Loucy (cell line): ENCODE measurements around the gene PIK3R1.

ENCODE experiments used
- H2AFZ ChIP-seq: fragments of 200-600 bp; sonication (generic); 2 replicates; pipeline ENCODE4 v1.6.0; 2016; ENCODE audit warnings: antibody characterized with exemption, mild to moderate bottlenecking, low read length, moderate library complexity
- H3F3A ChIP-seq: fragments of 200-600 bp; 2 replicates; pipeline ENCODE4 v1.6.0; 2016; ENCODE audit warnings: antibody characterized with exemption, low read depth, mild to moderate bottlenecking
- H3K27me3 ChIP-seq: fragments of 200-600 bp; sonication (generic); 2 replicates; pipeline ENCODE4 v1.6.1; 2014; ENCODE audit warnings: low read length, mild to moderate bottlenecking; ENCODE audit not compliant: insufficient read depth, poor library complexity, severe bottlenecking
- H3K36me3 ChIP-seq: fragments of 200-600 bp; sonication (generic); 2 replicates; pipeline ENCODE4 v1.6.1; 2016; ENCODE audit warnings: low read length; ENCODE audit not compliant: insufficient read depth
- H3K4me1 ChIP-seq: fragments of 200-600 bp; sonication (generic); 2 replicates; pipeline ENCODE4 v1.5.1; 2014; ENCODE audit warnings: low read length, mild to moderate bottlenecking; ENCODE audit not compliant: insufficient read depth, poor library complexity, severe bottlenecking
- H3K4me2 ChIP-seq: fragments of 200-600 bp; sonication (generic); 2 replicates; pipeline ENCODE4 v1.6.0; 2014; ENCODE audit warnings: antibody characterized with exemption, low read length, low read depth, mild to moderate bottlenecking; ENCODE audit not compliant: poor library complexity, severe bottlenecking
- H3K4me3 ChIP-seq: fragments of 200-600 bp; sonication (generic); 2 replicates; pipeline ENCODE4 v1.5.1; 2014; ENCODE audit warnings: low read length, mild to moderate bottlenecking, mixed read lengths; ENCODE audit not compliant: poor library complexity, severe bottlenecking
- H3K79me2 ChIP-seq: fragments of 200-600 bp; sonication (generic); 2 replicates; pipeline ENCODE4 v1.6.1; 2014; ENCODE audit warnings: low read length; ENCODE audit not compliant: insufficient read depth
- H3K9ac ChIP-seq: fragments of 200-600 bp; sonication (generic); 2 replicates; pipeline ENCODE4 v1.6.0; 2014; ENCODE audit warnings: mild to moderate bottlenecking, low read depth, low read length, moderate library complexity; ENCODE audit not compliant: poor library complexity, severe bottlenecking
- H3K9me2 ChIP-seq: fragments of 200-600 bp; sonication (generic); replicated peaks from 2 replicates; pipeline ENCODE4 v1.6.1; 2016; ENCODE audit warnings: low read depth, low read length, mixed read lengths
- H3K9me3 ChIP-seq: fragments of 200-600 bp; sonication (generic); 2 replicates; pipeline ENCODE4 v1.6.1; 2014; ENCODE audit warnings: mild to moderate bottlenecking, antibody characterized with exemption, low read length, low read depth; ENCODE audit not compliant: insufficient read depth
- H4K20me1 ChIP-seq: fragments of 200-600 bp; sonication (generic); 2 replicates; pipeline ENCODE4 v1.6.0; 2014; ENCODE audit warnings: antibody characterized with exemption, low read length, mild to moderate bottlenecking; ENCODE audit not compliant: insufficient read depth, poor library complexity, severe bottlenecking
- EZH2phosphoT487 ChIP-seq: fragments of 200-600 bp; IDR thresholded peaks from 2 replicates; pipeline ENCODE4 v1.6.1; 2018; ENCODE audit warnings: antibody characterized with exemption, mild to moderate bottlenecking, moderate library complexity, borderline replicate concordance
- TF ChIP-seq, protein P1 (sequence below): fragments of 200-600 bp; sonication (generic); conservative IDR thresholded peaks from 2 replicates; pipeline ENCODE4 v1.5.1; 2014; ENCODE audit warnings: mild to moderate bottlenecking, antibody characterized with exemption, low read length

The PIK3R1 gene

GRCh38 chr5:68178579-68178978 is 37.0 kb upstream of the PIK3R1 start:
- Histone ChIP-seq H3K27me3 (no peaks in the 10 kb centered on the region), H3K4me2 (no peak overlapping the region), H3K9ac (no peak overlapping the region), H3K9me2 (no peaks in the 10 kb centered on the region), H4K20me1 (no peaks in the 10 kb centered on the region), H3K79me2 (no peaks in the 10 kb centered on the region), H2AFZ (no peak overlapping the region), H3K4me1 (no peaks in the 10 kb centered on the region), H3K9me3 (no peaks in the 10 kb centered on the region), H3K36me3 (no peaks in the 10 kb centered on the region), H3F3A (no peaks in the 10 kb centered on the region), H3K4me3 (no peak overlapping the region)
- TF ChIP-seq, protein P1, sequence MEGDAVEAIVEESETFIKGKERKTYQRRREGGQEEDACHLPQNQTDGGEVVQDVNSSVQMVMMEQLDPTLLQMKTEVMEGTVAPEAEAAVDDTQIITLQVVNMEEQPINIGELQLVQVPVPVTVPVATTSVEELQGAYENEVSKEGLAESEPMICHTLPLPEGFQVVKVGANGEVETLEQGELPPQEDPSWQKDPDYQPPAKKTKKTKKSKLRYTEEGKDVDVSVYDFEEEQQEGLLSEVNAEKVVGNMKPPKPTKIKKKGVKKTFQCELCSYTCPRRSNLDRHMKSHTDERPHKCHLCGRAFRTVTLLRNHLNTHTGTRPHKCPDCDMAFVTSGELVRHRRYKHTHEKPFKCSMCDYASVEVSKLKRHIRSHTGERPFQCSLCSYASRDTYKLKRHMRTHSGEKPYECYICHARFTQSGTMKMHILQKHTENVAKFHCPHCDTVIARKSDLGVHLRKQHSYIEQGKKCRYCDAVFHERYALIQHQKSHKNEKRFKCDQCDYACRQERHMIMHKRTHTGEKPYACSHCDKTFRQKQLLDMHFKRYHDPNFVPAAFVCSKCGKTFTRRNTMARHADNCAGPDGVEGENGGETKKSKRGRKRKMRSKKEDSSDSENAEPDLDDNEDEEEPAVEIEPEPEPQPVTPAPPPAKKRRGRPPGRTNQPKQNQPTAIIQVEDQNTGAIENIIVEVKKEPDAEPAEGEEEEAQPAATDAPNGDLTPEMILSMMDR, result no peak
- TF ChIP-seq EZH2phosphoT487, result no peak

- Histone ChIP-seq H3K9ac (no peak overlapping the region), H3K4me2 (no peak overlapping the region), H3K27me3 (no peaks in the 10 kb centered on the region), H3F3A (no peaks in the 10 kb centered on the region), H3K4me1 (no peaks in the 10 kb centered on the region), H3K4me3 (no peak overlapping the region), H3K79me2 (no peaks in the 10 kb centered on the region), H2AFZ (no peak overlapping the region), H3K36me3 (no peaks in the 10 kb centered on the region), H4K20me1 (no peaks in the 10 kb centered on the region), H3K9me3 (no peaks in the 10 kb centered on the region), H3K9me2 (no peaks in the 10 kb centered on the region)
- no peak for TF ChIP-seq EZH2phosphoT487
- TF ChIP-seq, protein P1, result no peak
Measured at GRCh38 chr5:68180121-68181038, 35.2 kb upstream of the PIK3R1 start.

DNA sequence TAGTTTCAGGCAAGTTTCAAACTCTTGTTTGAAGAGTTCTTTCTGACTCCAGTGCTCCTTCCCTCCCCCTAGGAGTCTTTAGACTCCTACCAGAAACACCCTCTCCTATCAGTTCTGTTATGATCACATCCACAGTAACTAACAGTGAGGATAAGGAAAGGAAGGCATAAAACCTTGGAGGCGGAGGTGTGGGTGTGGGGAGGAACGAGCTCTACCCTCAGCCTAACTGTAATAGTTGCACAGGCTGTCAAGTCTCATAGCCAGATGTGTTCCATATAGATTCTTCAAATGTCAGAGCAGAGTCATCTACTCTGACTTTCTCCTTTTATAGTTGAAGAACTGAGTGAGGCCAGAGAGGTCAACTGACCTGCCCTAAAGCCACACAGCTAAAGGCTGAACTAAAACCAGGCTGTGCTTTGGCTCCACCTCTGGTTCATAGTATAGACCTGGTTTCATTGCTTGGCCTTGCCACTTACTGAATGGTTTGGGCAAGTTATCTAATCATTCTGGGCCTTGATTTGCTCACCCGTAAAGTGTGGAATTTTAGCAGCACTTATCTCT is 34.4 kb upstream of the PIK3R1 start:
- Histone ChIP-seq H3K27me3 (no peaks in the 10 kb centered on the region), H3K9me3 (no peaks in the 10 kb centered on the region), H3F3A (no peaks in the 10 kb centered on the region), H4K20me1 (no peaks in the 10 kb centered on the region), H3K4me1 (no peaks in the 10 kb centered on the region), H2AFZ (no peak overlapping the region), H3K4me3 (no peak overlapping the region), H3K79me2 (no peaks in the 10 kb centered on the region), H3K9me2 (no peaks in the 10 kb centered on the region), H3K9ac (no peak overlapping the region), H3K4me2 (no peak overlapping the region), H3K36me3 (no peaks in the 10 kb centered on the region)
- TF ChIP-seq EZH2phosphoT487, result no peak
- TF ChIP-seq, protein P1, result no peak
